GM12892 (cell line): ENCODE measurements around the gene SMYD3.

Experiments used
- POLR2A ChIP-seq: IDR thresholded peaks from 2 replicates; pipeline ENCODE4 v1.6.1; 2011; ENCODE audit warnings: low read depth, low read length, control low read depth
- POLR2AphosphoS5 ChIP-seq: IDR thresholded peaks from 2 replicates; pipeline ENCODE4 v1.6.1; 2011; ENCODE audit warnings: low read depth, low read length, control low read depth
- TAF1 ChIP-seq: IDR thresholded peaks from 2 replicates; pipeline ENCODE4 v1.6.1; 2011; ENCODE audit warnings: low read depth, mild to moderate bottlenecking, control low read depth, low read length, borderline replicate concordance

DNA sequence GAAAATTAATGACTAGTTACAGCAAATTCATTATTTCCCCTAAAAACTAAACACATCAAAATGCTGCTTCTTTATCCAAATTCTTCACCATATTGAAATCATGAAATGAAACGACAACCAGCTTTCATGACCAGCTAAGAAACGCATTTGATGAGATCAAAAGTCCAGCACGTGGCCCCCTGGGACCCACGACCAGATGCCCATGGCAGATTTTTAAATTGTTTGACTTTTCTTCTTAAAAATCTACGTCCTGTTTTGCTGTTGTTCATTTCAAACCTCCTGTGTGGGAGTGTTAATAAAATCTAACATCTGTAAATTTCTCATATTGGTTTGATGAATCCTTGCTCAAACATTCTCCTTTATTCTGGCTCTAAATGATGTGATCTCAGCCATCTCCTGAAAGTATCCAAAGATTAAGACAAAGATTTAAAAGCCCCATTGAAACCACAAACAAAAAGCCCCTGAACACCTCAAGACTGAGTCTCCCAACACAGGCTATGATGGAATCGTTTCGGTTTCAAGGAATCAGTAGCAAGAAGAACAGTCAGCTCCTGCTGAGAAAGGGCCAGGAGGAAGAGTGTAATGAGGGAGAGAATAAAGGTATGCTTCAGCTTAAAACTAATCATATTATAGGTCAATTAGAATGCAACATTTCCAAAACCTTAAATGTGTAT is 523.6 kb downstream of the SMYD3 start:
- TF ChIP-seq POLR2AphosphoS5 (no peak), POLR2A (no peak), TAF1 (no peak)
